H1 (cell line): ENCODE measurements around the gene RRM2. TPM values are rescaled to one million over a fixed set of nuclear protein-coding genes. Genes with fewer than 3 reads are reported as not detected.

Experiments
- BCL11A ChIP-seq, 2 experiments: IDR thresholded peaks; one replicate each; pipeline ENCODE4 v1.6.1; 2011; ENCODE audit warnings: low read depth in 2 of 2, low read length in 2 of 2, mild to moderate bottlenecking in 2 of 2
- BRCA1 ChIP-seq: IDR thresholded peaks from 2 replicates; pipeline ENCODE4 v1.6.1; 2012; ENCODE audit warnings: low read depth, low read length, improper control_type of control experiment
- CBX8 ChIP-seq: fragments of 300-800, 300-1000 bp; sonication (generic); IDR thresholded peaks from 2 replicates; pipeline ENCODE4 v1.7.1; 2016; ENCODE audit warnings: low read depth, low read length, borderline replicate concordance
- GTF2F1 ChIP-seq: IDR thresholded peaks from 2 replicates; pipeline ENCODE4 v1.6.1; 2012; ENCODE audit warnings: low read depth, low read length, improper control_type of control experiment, borderline replicate concordance
- NANOG ChIP-seq: IDR thresholded peaks from 2 replicates; pipeline ENCODE4 v1.6.1; 2011; ENCODE audit warnings: low read length, low read depth, mild to moderate bottlenecking, inconsistent platforms; ENCODE audit not compliant: insufficient read depth, poor library complexity, severe bottlenecking
- POU5F1 ChIP-seq: IDR thresholded peaks from 2 replicates; pipeline ENCODE4 v1.6.1; 2011; ENCODE audit warnings: low read depth, mild to moderate bottlenecking, low read length, moderate library complexity
- SUZ12 ChIP-seq: fragments of 200-600 bp; sonication (generic); IDR thresholded peaks from 2 replicates; pipeline ENCODE4 v1.6.1; 2012; ENCODE audit warnings: mild to moderate bottlenecking, inconsistent platforms, low read length, moderate library complexity, mixed read lengths
- TEAD4 ChIP-seq: IDR thresholded peaks from 2 replicates; pipeline ENCODE4 v1.6.1; 2012; ENCODE audit warnings: low read depth, low read length, inconsistent platforms, mixed read lengths
- USF2 ChIP-seq: IDR thresholded peaks from 2 replicates; pipeline ENCODE4 v1.6.1; 2011; ENCODE audit warnings: low read length, improper control_type of control experiment
- polyA plus RNA-seq, 7 experiments: library from polyadenylated mRNA; depleted of rRNA in 3 of 7; stranded (reverse) in 5 of 7; unstranded in 2 of 7; fragments of >200 nt in 5 of 7; fragments of 200-250 nt in 2 of 7; gene quantifications; 1 replicate in 5 of 7; 2 replicates in 1 of 7; 4 replicates in 1 of 7; pipeline versions ENCODE4 v1.2.1 to v1.2.3, GENCODE V29; 2011 to 2013; ENCODE audit warnings: missing spikeins in 2 of 7, mixed read lengths in 2 of 7
- total RNA-seq: library from RNA; stranded (reverse); fragmentation: NEBNext Ultra II Directional; extraction: Animal tissue kit (Norgen Biotek cat#: 25700); gene quantifications from 2 replicates; pipeline ENCODE4 v1.2.1, GENCODE V29; 2021
- TF ChIP-seq, protein P1 (sequence below): fragments of 300-600 bp; sonication (generic); IDR thresholded peaks from 2 replicates; pipeline ENCODE4 v1.7.1; 2012; ENCODE audit warnings: low read length, moderate library complexity, mild to moderate bottlenecking, inconsistent platforms; ENCODE audit not compliant: insufficient replicate concordance

Gene RRM2
- total and polyA plus RNA-seq, 2 of the 8 experiments (the other 6 are each of a cell fraction or from before 2014, with no cell fraction given): 37.7 to 215 TPM

- TF ChIP-seq, protein P1, sequence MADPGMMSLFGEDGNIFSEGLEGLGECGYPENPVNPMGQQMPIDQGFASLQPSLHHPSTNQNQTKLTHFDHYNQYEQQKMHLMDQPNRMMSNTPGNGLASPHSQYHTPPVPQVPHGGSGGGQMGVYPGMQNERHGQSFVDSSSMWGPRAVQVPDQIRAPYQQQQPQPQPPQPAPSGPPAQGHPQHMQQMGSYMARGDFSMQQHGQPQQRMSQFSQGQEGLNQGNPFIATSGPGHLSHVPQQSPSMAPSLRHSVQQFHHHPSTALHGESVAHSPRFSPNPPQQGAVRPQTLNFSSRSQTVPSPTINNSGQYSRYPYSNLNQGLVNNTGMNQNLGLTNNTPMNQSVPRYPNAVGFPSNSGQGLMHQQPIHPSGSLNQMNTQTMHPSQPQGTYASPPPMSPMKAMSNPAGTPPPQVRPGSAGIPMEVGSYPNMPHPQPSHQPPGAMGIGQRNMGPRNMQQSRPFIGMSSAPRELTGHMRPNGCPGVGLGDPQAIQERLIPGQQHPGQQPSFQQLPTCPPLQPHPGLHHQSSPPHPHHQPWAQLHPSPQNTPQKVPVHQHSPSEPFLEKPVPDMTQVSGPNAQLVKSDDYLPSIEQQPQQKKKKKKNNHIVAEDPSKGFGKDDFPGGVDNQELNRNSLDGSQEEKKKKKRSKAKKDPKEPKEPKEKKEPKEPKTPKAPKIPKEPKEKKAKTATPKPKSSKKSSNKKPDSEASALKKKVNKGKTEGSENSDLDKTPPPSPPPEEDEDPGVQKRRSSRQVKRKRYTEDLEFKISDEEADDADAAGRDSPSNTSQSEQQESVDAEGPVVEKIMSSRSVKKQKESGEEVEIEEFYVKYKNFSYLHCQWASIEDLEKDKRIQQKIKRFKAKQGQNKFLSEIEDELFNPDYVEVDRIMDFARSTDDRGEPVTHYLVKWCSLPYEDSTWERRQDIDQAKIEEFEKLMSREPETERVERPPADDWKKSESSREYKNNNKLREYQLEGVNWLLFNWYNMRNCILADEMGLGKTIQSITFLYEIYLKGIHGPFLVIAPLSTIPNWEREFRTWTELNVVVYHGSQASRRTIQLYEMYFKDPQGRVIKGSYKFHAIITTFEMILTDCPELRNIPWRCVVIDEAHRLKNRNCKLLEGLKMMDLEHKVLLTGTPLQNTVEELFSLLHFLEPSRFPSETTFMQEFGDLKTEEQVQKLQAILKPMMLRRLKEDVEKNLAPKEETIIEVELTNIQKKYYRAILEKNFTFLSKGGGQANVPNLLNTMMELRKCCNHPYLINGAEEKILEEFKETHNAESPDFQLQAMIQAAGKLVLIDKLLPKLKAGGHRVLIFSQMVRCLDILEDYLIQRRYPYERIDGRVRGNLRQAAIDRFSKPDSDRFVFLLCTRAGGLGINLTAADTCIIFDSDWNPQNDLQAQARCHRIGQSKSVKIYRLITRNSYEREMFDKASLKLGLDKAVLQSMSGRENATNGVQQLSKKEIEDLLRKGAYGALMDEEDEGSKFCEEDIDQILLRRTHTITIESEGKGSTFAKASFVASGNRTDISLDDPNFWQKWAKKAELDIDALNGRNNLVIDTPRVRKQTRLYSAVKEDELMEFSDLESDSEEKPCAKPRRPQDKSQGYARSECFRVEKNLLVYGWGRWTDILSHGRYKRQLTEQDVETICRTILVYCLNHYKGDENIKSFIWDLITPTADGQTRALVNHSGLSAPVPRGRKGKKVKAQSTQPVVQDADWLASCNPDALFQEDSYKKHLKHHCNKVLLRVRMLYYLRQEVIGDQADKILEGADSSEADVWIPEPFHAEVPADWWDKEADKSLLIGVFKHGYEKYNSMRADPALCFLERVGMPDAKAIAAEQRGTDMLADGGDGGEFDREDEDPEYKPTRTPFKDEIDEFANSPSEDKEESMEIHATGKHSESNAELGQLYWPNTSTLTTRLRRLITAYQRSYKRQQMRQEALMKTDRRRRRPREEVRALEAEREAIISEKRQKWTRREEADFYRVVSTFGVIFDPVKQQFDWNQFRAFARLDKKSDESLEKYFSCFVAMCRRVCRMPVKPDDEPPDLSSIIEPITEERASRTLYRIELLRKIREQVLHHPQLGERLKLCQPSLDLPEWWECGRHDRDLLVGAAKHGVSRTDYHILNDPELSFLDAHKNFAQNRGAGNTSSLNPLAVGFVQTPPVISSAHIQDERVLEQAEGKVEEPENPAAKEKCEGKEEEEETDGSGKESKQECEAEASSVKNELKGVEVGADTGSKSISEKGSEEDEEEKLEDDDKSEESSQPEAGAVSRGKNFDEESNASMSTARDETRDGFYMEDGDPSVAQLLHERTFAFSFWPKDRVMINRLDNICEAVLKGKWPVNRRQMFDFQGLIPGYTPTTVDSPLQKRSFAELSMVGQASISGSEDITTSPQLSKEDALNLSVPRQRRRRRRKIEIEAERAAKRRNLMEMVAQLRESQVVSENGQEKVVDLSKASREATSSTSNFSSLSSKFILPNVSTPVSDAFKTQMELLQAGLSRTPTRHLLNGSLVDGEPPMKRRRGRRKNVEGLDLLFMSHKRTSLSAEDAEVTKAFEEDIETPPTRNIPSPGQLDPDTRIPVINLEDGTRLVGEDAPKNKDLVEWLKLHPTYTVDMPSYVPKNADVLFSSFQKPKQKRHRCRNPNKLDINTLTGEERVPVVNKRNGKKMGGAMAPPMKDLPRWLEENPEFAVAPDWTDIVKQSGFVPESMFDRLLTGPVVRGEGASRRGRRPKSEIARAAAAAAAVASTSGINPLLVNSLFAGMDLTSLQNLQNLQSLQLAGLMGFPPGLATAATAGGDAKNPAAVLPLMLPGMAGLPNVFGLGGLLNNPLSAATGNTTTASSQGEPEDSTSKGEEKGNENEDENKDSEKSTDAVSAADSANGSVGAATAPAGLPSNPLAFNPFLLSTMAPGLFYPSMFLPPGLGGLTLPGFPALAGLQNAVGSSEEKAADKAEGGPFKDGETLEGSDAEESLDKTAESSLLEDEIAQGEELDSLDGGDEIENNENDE: no peak
- TF ChIP-seq BCL11A (IDR thresholded peaks at IDR 0.05; ENCODE audit: low read depth in 2 of 2, low read length in 2 of 2): no peak
- no peak for TF ChIP-seq BRCA1
- TF ChIP-seq SUZ12: no peak
- TF ChIP-seq TEAD4: no peak
- no peak for TF ChIP-seq POU5F1
- TF ChIP-seq NANOG: no peak
- TF ChIP-seq GTF2F1: no peak
- TF ChIP-seq CBX8: no peak
- TF ChIP-seq USF2: no peak
These were observed 25.7 kb downstream of the RRM2 start (continued) for GRCh38 chr2:10148268-10148667.
